ENCODE results near the gene ZNF385B.

The ZNF385B gene

DNA sequence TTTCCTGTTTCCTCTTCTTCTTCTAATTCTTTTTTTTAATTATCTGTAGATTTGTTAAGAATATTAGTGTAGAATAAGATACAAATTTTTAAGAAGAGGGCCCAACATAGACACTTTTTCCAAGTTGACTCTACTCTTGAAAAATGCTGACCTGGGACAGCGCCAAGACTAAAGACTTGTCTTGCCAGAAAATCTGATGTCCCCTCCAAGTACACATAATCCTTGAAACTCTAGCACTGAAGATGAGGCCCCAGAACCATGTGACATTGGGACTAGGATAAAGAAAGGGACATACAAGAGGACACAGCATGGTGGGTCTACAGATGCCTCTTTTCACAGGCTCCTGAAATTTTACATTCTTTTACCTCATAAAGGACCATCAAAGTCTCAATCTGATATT lies 325.2 kb downstream of the ZNF385B start:
- TF ChIP-seq, protein P1, sequence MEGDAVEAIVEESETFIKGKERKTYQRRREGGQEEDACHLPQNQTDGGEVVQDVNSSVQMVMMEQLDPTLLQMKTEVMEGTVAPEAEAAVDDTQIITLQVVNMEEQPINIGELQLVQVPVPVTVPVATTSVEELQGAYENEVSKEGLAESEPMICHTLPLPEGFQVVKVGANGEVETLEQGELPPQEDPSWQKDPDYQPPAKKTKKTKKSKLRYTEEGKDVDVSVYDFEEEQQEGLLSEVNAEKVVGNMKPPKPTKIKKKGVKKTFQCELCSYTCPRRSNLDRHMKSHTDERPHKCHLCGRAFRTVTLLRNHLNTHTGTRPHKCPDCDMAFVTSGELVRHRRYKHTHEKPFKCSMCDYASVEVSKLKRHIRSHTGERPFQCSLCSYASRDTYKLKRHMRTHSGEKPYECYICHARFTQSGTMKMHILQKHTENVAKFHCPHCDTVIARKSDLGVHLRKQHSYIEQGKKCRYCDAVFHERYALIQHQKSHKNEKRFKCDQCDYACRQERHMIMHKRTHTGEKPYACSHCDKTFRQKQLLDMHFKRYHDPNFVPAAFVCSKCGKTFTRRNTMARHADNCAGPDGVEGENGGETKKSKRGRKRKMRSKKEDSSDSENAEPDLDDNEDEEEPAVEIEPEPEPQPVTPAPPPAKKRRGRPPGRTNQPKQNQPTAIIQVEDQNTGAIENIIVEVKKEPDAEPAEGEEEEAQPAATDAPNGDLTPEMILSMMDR (conservative IDR thresholded peaks at IDR 0.05; ENCODE audit: control insufficient read depth, insufficient read depth, low read depth, low read length), result no peak
- peak; percentile 38 for DNase-seq (ENCODE audit: low read depth)
- no peak overlapping the region for H3K4me3 ChIP-seq (ENCODE audit: control insufficient read depth, low read depth, low read length)

DNA sequence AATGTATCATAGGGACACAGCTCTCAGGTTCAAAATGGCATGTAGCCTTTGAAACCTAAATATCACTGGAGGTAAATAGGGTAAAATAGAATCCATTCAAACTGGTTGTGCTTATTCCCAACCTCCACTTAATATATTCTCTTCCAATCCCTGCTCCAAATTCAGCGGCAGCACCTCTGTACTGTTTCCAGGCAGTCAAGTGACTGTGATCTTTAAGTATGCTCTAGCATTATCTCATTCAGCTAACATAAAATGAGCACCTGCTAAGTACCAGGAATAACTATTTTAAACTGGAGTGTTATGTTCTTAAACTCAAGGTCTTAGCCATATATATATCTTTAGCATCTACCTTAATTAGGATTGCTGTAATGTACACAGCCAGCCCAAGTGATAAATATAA lies 327.5 kb downstream of the ZNF385B start:
- TF ChIP-seq, protein P1 (conservative IDR thresholded peaks at IDR 0.05; ENCODE audit: control insufficient read depth, insufficient read depth, low read depth, low read length), result no peak
- no peak overlapping the region for H3K4me3 ChIP-seq (ENCODE audit: control insufficient read depth, low read depth, low read length)
- no peak for DNase-seq (ENCODE audit: low read depth)

DNA sequence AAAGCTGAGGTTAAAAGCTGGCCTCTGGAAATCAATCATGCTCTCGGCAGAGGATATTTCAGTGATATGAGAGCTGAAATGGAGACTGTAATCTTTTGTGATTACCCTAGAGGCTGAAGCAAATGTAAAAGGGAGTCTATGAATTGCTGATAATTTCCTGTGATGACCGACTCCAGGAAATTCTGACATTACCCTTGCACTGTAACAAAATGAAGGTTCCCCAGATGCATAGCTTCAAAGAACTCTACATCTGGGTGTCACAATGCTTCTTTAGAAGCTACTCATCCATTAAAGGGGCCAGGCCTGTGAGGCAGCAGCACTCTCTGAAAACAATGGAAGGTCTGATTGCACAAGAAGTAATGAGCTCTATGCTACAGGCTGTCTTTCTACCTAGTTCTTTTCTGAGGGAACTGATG lies 328.5 kb downstream of the ZNF385B start:
- TF ChIP-seq, protein P1 (conservative IDR thresholded peaks at IDR 0.05; ENCODE audit: control insufficient read depth, insufficient read depth, low read depth, low read length), result no peak
- peak; percentile 7 for DNase-seq (ENCODE audit: low read depth)
- no peak overlapping the region for H3K4me3 ChIP-seq (ENCODE audit: control insufficient read depth, low read depth, low read length)

DNA sequence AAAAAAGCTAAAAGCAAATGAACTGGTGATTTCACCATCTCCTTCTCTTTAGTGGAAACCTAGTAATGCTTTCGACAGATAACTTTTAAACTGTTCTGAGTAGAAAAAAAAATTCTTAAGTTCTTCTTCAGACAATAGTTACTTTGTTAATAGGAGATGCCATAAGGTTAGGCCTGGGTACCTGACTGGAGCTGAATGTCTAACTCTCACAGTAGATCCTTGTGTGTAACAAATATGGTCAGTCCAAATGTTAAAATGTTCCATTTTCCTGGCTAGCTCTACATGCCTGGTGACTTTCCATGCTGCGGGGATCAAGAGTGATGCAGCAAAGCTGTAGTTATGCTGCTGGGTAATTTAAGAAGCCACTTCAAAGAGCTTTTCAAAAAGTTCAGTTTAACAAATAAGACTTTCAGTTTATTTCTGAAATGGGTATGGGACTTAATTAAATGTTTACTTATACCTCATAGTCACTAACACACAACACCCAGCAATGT lies 332.8 kb downstream of the ZNF385B start:
- H3K4me3 ChIP-seq (ENCODE audit: control insufficient read depth, low read depth, low read length), result no peak overlapping the region
- DNase-seq (ENCODE audit: low read depth), result no peak
- TF ChIP-seq, protein P1 (conservative IDR thresholded peaks at IDR 0.05; ENCODE audit: control insufficient read depth, insufficient read depth, low read depth, low read length), result no peak

DNA sequence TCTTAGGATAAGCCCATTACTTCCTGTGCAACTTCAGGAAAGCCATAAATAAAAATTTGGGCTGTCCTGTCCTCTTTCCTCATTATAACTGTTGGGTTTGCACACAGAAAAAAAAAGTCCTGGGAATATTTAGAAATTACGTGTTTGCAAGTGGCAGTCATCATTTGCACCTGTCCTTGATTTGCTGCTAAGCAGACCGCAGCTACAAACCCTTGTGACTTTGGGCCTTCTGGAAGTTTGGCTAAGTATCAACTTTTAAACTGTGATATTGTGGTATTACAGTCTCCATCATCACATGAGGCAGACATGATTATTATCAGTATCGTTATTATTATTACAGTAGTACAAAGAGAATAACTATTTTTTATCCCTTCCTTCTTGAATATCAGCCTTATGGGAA lies 336.1 kb downstream of the ZNF385B start:
- TF ChIP-seq, protein P1 (conservative IDR thresholded peaks at IDR 0.05; ENCODE audit: control insufficient read depth, insufficient read depth, low read depth, low read length), result no peak
- DNase-seq (ENCODE audit: low read depth), result no peak
- H3K4me3 ChIP-seq (ENCODE audit: control insufficient read depth, low read depth, low read length), result no peak overlapping the region

DNA sequence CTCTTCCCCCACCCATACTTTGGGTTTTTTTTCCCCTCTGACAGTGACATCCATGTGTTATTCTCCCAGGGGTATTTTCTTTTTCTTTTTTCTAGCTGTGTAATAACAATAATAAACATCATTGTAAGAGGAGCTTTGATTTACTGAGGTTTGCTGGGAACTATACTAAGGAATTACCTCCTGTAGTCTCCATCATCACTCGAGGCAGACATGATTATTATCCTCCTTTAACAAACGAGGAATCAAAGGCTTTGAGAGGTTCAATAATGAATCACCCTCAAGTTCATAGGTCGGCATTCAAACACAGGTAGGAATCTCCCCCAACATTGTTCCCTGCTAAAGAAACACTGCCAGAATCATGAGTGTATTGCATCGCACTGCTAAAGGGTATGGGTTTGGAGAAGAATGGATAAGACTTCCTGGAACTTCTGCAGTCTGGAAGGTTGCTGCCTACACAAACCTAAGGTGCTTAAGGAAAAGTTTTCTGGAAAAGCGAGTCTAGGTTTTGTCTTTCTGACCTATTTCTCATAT lies 336.5 kb downstream of the ZNF385B start:
- TF ChIP-seq, protein P1 (conservative IDR thresholded peaks at IDR 0.05; ENCODE audit: control insufficient read depth, insufficient read depth, low read depth, low read length), result no peak
- no peak for DNase-seq (ENCODE audit: low read depth)
- no peak overlapping the region for H3K4me3 ChIP-seq (ENCODE audit: control insufficient read depth, low read depth, low read length)

DNA sequence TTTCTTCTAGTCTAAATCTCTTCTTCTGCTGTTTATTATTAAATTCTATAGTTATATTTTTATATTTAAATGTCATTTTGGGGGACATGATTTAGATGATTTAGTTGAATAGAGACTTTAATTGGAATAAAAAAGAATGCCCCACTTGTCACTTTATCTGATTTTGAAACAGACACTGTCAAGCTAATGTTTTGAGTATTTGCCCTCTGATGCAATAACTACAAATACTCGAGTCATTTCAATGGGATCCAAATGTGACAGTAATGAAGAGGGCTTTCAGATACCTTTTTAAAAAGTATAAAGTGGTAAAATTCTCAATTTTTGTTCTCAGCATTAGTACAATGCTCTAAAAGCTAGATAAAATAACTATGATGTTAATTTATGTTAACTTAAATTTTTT lies 339.5 kb downstream of the ZNF385B start:
- TF ChIP-seq, protein P1 (conservative IDR thresholded peaks at IDR 0.05; ENCODE audit: control insufficient read depth, insufficient read depth, low read depth, low read length), result no peak
- no peak overlapping the region for H3K4me3 ChIP-seq (ENCODE audit: control insufficient read depth, low read depth, low read length)

More for the DNA sequence above, 339.5 kb downstream of the ZNF385B start:
- DNase-seq (ENCODE audit: low read depth), result no peak
